Suppressor macrophage treated with lipopolysaccharide for 4 hours (primary cell): ENCODE results near the gene TBC1D7.
A peak's percentile ranks its signal among the peaks of the same experiment; 100 is the strongest.
"Not testable (repeated sequence)": the region's sequence is repeated elsewhere in the genome, so short reads cannot be mapped to it uniquely, and the experiment has no call there.

ENCODE experiments used
- DNase-seq: peaks from one replicate; pipeline ENCODE4 v3.0.0-alpha.2; 2020

TBC1D7 gene

DNA sequence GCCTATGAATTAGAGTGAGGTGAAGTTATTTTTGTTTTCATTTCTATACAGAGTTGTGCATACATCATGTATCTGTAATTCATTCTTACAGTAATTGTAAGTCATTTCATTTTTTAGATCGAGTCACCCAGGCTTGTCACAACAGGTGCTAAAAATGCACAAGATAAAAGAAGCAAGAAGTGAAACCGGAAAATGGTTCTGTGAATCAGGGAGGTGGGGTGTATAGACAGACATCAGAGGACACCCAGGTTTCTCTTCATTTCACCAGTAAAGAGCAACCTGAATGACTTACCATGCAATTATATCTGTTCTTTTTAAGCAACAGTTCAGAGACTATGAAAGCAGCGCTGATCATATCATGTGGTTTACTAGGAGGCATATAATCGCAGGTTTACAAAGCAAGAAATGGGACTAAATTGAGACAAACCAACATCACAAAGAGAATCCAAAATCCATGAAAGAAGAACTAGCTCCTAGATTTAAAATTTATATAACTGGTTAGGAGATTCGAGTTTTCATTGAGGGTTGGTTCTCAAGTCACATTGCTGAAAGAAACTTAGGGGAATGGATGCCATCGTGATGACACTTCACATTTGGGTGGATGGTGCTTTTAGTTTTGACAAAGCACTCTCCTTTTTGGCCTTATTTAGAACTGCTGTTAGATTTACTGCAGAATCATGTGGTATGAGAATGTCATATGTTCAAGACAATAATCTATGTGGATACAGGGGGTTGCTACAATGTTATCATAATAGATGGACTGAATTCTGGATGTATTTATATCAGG lies 27.9 kb upstream of the TBC1D7 start:
- DNase-seq: no peak

DNA sequence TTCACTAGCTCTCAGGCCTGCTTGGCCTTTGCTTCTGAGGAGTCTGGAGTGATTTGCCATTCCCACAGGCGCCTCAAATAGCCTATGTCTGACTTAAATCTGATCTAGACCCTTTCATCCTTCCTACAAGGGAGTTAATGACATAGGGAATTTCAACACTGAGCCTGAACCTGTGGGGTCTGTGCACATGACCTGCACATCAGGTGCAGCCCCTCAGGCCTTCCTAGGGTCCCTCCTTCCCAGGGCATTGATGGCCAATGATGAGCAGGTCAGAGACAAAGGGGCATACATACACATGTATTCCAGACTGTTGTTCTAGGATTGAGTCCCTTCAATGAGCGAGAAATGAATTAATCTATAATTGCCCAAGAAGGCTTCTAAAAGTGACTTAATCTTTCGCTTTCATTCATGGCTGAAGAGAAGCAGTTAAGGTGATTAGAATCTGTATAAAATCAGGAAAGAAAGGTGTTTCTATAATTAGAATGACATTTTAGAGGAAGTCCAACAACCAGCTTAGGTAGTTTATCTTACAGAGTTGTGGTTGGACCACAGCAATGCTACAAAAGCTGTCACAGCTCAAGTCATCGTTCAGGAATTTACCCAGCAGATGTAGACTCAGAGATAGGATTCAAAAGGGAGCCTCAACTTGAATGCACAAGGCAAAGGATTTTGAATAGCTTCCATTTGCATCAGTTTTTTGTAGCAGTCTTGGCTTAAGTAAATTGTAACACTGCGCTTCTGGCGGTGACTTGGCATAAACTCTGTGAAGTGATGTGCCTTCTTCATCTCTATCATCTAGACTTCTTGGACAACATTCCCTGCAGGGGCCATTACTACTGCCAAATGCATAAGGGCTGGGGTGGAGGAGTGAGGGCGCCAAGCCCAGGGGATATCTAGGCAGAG lies 27.0 kb upstream of the TBC1D7 start:
- no peak for DNase-seq

DNA sequence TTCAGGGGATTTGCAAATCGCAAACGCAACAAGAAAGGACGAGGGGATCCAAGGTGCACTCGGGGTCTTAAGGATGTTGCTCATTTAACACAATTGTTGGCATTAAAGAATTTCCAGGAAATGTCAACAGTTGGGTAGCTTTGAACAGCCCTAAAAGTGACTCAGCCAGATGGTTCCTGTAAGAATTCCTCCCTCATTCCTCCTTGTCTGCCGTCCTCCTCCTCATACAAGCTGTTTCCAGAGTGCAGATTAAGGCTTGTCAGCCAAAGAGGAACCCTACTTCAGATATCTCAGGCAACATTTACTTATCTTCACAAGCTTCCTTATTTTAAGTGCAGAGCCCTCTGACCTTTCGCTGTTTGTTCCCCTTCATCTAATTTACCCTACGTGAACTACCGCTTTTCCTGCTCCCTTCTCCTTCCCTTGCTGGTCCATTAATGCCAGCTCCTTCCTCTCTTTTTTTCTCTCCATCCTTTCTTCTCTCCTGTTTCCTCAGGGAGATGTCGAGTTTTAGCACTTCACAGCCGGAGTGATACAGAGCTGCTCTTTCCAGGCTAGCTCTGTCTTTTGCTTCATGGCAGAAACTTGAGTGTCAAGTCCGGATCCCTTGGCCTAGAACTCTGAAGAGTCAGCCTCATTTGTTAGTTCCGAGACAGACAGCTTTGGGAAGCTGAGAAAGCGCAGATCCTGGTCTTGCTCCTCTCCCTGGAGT lies 26.1 kb upstream of the TBC1D7 start:
- peak; percentile 68 for DNase-seq

DNA sequence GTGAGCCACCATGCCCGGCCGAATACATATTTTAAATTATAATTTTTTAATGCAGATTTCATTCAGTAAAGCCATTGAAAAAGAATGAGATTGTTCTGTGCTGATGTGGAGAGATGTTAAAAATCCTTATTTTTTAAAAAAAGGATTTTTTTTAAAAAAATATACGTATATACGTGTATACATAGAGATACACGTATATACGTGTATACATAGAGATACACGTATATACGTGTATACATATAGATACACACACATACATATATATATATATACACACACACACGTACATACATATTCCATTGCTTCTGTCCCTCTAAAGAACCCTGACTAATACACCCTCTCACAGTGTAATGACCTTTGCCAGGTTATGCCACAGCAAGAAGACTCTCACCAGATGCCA lies 23.8 kb upstream of the TBC1D7 start:
- no peak for DNase-seq

DNA sequence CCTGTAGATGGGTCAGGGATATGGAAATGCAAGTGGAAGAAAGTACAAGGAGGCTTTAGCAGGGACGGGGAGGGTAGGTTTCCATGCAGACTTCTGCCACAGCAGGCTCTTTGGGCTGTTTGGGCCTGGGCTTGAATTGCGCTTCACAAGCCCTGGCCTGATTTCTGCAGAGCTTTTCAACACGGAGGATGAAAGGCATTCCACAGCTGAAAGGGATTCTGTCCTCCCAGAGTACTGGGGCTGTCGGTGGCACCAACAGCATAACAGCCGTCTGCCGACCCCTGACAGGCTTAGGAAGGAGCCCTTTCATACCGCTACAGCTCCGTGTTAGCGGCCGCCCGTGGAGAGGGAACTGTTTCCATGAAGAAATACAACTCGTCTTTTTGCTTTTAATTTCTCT lies 22.9 kb upstream of the TBC1D7 start:
- no peak for DNase-seq

DNA sequence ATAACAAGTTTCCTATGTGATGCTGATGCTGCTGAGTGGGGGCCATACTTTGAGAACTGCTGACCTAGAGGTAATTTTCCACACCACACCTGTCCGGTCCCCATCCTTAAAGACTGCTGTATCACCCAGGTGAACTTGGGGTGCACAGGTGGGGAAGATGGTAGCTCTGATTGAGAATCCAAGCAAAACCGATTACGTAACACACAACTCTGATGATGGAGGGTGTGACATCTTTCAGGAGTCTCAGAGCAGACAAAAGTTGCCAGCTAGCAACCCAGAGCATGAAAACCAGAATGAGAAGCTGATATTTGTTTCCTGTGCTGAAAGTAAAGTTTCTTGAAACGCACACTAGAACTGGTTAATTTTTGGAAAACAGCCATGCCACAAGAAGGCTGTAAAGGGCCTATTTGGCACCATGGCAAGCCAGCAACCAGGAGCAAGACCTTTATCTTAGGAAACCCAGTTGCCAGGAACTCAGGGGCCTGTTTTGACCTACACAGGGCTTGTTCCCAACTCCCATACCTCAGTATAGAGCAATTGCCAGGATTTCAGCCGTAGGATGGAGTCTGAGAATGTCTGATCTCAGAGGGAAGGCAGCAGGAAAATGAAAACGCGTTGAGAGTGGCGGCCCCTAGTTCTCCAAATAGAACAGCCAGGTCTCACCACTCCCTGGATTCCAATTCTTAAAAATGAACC lies 21.6 kb upstream of the TBC1D7 start:
- DNase-seq: no peak

DNA sequence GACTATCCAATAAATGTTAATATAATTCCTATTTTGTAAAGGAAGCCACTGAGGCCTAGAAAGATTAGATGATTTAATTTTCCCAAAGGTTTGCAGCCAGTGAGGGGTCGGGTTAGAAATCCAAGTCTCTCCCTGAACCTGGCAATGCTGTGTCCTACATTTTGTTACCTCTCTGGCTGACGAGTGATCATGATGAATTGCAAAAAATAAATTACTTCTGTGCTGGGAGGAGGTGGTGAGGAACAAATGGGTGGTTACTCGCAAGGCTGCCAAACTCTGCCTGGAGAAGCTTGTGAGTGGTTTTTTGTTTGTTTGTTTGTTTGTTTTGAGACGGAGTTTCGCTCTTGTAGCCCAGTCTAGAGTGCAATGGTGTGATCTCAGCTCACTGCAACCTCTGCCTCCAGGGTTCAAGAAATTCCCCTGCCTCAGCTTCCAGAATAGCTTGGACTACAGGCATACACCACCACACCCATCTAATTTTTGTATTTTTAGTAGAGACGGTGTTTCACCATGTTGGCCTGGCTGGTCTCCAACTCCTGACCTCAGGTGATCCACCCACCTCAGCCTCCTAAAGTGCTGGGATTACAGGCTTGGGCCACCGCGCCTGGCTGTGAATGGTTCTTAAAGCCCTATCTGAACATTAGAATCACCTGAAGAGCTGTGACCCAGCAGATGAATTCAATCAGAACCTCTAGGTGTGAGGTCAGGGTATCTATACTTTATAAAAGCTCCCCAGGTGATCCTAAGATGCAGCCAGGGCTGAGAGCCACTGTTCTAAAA lies 20.2 kb upstream of the TBC1D7 start:
- no peak for DNase-seq

DNA sequence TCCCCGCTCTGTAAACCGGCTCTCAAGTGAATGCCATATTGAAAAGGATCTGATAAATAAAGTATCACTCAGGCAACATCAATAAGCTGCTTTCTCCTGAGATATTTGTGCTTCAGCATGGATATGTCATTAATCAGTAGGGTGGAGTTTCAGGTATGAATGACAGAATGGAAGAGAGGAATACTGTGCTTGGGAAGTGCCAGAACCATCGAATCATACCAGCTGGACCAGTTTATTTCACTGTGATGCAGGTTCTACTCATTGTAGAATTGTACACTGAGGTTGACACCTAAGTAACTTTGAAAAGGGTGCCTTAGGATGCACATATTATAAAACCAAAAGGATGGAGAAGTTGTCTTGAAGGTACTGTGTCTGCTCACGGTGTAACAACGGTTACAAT lies 17.9 kb upstream of the TBC1D7 start:
- DNase-seq: no peak

DNA sequence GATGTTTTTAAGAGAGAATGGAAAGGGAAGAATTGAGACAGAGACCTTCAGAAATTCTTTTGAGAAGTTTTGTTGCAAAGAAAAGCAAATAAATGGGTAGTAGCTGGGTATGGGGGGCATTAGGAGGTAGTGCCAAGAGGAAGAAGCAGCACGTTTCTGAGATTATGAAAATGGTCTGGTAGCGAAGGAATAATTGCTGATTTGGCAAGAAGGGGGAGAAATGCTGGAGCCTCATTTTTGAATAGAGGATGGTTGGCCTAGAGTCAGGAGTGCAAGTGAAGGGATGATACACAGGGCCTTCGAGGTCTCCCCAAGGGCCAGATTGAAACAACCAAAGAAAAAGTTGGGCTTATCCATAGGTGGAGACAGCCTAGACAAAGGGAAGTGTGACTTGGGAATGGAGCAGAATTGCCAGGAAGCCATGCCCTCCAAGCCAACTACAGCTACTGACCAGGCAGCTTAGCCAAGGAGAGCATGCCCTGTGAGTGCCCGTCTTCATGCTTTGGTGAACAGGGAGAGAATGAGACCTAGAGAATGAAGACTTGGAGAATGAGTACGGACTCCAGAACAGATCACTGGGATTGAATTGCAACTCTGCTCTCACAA lies 14.2 kb upstream of the TBC1D7 start:
- no peak for DNase-seq

DNA sequence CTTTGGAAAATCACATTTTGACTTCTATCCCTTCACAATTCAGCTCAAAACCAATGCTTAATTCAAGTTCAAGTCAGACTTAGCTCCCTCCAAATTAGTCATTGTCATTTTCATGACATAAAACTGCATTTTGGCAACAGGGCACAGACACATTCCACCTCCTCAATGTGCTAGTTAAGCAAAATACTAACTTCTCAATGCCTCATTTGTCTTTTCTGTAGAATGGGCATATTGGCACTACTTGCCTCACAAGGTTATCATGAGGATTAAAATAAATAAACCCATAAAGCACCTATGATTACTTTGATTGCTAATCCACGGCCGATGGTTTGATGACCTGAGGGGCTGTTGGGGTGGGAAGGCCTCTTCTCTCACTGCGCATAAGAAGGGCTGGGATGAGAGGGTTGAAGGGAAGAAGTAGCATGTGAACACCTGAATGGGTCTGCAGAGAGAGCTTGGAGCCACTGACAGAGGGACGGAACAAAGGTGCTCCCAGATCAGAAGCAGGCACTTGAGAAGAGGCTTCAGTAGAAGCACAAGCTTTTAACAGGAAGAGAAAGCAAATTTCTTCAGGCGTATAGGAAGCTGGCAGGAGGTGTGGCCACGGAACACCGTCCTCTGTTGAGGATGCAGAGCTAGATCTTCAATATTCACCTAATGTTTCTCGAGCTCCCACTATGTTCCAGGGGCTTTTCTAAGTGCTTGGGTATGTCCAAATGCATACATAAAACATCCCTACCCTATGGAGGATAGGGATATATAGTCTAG lies 11.7 kb upstream of the TBC1D7 start:
- peak; percentile 33 for DNase-seq

DNA sequence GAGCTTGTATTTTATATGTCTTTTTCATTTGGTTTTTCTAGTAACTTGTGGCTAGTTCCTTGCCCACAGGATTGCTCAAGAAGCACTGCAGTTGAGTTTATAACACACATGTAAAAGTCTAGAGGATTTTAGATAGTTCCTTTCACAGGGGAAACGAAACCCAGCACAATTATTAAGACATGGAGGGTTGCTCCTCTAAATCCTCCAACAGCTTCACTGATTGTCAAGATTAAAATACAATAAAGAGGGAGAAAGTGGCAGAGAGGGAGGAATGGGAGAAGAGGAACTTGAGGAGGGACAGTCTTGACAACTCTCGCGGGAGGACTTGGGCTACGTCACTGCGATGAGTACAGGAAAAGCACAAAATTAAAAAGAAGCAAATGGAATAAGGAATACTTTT lies 9.7 kb upstream of the TBC1D7 start:
- peak; percentile 66 for DNase-seq

DNA sequence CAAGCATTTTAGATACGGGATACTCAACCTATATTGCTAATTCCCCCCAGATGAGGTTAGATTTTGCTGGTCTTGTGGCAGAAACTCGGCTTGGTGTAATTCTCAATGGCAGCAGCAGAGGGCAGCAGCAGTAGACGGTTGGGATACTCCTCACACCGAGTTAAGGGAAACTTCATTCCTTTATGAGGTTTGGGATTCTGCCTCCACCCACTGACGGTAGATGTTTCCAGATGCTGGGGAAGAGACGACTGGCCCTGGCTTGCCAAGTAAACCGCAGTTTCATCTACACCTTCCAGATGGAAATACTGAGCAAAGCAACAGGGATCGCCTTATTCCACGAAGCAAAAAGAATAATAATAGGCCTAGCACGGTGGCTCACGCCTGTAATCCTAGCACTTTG lies 8.2 kb upstream of the TBC1D7 start:
- DNase-seq: peak; percentile 73

DNA sequence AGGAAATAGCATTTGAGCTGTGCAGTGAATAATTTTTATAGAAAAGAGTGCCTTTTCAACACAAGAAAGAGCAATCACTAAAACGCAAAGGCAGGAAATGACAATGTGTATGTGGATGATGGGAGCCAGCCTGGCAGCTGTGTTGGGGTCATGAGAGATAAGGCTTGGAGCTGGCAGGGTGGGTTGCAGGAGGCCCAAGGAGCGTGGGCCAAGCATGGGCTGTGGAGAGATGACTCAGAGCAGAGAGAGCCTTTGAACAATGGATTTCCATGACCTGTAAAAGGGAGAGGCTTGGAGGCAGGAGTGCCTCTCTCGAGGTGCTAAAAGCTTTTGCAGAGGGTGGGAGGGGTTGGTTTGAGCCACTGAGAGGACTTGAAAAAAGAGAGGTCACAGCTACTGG lies 6.6 kb upstream of the TBC1D7 start:
- no peak for DNase-seq

DNA sequence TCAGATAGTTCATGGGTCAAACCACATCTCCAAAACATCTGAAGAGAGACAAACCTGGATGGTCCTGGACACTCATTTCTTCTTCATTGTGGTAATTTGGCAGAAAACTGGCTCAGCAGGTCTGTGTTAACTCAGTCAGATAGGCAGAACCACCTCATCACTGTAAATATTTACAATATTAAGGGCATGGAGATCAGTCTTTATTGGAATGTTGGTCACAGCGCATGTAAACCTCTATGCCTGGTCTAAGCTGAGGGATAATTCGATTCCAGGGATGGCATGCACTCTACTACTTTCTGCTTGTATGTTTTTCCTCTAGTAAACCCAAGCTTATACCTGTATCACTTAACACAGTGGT lies 4.0 kb upstream of the TBC1D7 start:
- DNase-seq: no peak

DNA sequence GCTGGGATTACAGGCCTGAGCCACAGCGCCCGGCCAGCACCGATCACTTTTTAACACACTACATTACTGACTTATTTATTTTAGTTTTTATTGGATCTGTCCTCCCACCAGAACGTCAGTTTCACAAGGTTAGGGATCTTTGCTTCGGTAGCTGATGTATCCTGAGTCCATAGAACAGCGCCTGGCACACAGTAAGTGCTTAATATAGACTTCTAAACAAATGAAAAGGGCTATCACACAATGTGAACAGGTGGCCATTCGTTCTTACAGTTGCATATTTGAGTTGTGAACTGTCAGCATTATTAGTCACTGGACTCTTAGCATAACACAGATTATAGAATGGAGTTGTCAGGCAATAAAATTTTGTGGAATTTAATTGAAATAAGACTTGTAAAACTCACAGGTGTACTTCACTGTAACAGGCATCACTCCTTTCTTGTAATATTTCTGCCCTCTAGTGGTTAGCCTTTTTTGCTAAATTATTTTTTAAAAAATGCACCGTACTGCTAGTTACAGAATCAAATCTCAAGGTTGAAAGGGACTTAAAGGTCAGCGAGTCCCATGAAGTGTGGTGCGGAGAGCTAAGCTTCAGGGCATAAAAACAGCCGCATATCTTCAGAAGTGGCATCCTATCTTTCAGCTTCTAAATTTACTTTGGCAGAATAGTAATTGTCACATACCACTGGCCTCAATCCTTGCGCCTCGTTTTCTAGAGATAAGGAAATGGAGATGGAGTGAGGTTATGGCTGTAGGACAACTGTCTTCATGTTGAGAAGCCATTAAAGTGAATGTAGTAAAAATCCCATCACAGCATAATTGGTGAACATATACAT lies 3.4 kb upstream of the TBC1D7 start:
- peak; percentile 56 for DNase-seq

DNA sequence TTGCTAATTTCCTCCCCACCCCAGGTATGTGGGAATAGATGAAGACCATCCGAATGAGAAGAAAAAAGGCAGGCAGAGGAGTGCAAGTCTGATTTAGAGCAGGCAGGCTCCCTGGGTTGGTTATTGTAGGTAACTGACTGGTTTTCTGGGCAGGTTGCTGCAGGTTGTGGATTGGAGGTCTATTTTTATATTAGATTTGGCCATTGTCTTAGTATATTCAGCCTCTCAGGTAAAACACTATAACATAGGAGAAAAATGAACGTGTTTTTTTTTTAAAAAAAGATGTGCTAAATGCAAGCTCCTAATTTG lies 492 bp upstream of the TBC1D7 start:
- DNase-seq: no peak

DNA sequence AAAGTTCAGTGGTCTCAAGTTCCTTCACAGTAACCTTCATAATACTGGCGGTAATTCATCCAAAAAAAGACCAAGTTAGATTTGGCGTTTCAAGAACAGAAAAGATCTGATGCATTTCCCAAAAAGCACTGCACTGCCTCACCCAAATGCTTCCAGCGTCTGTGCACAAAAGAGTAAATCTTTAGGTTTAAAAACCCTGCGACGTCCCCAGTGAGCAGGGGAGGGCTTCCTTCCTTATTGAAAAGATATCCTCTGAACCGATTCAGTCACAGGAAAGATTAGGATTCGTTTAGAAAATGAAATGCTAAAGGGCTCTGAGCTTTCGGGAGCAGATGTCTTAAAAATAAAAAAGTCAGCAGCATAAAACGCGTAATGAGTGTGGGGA lies 654 bp downstream of the TBC1D7 start:
- DNase-seq: no peak

DNA sequence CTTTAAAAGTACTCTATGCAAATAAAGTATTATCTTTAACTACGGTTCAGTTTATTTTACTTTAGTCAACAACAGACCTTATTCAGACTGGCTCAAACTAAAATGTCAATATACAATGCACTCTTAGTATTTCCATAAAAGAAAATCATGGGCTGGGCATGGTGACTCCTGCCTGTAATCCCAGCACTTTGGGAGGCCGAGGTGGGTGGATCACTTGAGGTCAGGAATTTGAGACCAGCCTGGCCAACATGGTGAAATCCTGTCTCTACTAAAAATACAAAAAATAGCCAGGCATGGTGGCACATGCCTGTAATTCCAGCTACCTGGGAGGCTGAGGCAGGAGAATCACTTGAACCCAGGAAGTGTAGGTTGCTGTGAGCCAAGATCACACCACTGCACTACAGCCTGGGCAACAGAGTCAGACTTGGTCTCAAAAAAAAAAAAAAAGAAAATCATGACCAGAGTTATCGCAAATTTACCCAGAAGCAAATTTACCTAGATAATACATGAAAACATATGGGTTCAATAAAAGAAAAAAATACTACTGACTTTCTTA lies 2.2 kb downstream of the TBC1D7 start:
- not testable (repeated sequence) for DNase-seq

DNA sequence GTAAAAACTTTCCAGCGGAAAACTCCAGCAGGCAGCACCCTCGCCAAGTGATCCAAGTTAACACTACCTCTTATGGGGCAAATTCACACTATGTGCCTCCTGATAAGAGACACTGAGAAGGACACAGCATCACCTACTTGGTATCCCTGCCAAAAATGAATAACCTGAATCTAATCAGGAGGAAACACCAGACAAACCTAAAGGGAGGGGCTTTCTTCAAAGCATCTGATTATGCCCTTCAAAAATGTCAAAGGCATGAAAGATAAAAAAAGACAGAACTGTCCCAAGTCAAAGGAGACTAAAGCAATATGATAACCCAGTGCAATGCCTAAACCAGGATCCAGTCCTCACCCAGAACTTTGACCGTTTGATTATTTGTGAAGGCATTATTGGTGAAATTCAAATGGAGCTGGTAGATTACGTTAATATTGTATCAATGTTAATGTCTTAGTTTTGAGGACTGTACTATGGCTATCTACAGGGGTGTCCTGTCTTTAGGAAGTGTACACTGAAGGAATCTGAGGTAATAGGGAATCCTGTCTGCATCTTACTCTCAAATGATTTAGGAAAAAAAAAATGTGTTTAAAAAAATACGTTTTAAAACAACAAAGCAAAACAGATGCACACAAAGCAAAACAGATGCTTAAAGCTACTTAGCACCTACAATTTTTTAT lies 8.3 kb downstream of the TBC1D7 start:
- DNase-seq: no peak
